GM12878 (cell line): ENCODE results near the gene TSPAN10. TPM values are rescaled to one million over a fixed set of nuclear protein-coding genes. Genes with fewer than 3 reads are reported as not detected.

ENCODE experiments used
- ATF3 ChIP-seq: IDR thresholded peaks from 2 replicates; pipeline ENCODE4 v1.6.1; 2011; ENCODE audit warnings: low read depth, mild to moderate bottlenecking, low read length, moderate library complexity, borderline replicate concordance; ENCODE audit errors: extremely low read depth
- CBFB ChIP-seq: IDR thresholded peaks from 2 replicates; pipeline ENCODE4 v1.6.1; 2016; ENCODE audit warnings: antibody characterized with exemption, low read depth
- CEBPB ChIP-seq, 2 experiments: fragments of 150-350 bp in 1 of 2; IDR thresholded peaks; 2 replicates each; pipeline ENCODE4 v1.6.1; 2012 to 2014; ENCODE audit warnings: low read depth in 2 of 2, low read length in 2 of 2, borderline replicate concordance in 1 of 2, inconsistent platforms in 1 of 2
- CHD4 ChIP-seq: fragments of 200-600 bp; sonication (generic); IDR thresholded peaks from 2 replicates; pipeline ENCODE4 v1.6.1; 2016; ENCODE audit warnings: mild to moderate bottlenecking
- CREM ChIP-seq: IDR thresholded peaks from 2 replicates; pipeline ENCODE4 v1.6.1; 2014; ENCODE audit warnings: antibody characterized with exemption, low read depth
- EP300 ChIP-seq, 2 experiments: fragments of 150-350 bp in 1 of 2; IDR thresholded peaks; 2 replicates each; pipeline ENCODE4 v1.6.1; 2011 to 2012; ENCODE audit warnings: low read depth in 2 of 2, low read length in 2 of 2, borderline replicate concordance in 1 of 2, improper control_type of control experiment in 1 of 2, inconsistent platforms in 1 of 2; ENCODE audit not compliant: control insufficient read depth in 1 of 2
- FOXM1 ChIP-seq: IDR thresholded peaks from 2 replicates; pipeline ENCODE4 v1.6.1; 2012; ENCODE audit warnings: low read depth, mild to moderate bottlenecking, inconsistent platforms, low read length, moderate library complexity
- HSF1 ChIP-seq: fragments of 150-350 bp; IDR thresholded peaks from 2 replicates; pipeline ENCODE4 v1.6.1; 2014; ENCODE audit warnings: mild to moderate bottlenecking, low read depth, low read length
- IKZF2 ChIP-seq, 2 experiments: fragments of 450-650 bp; IDR thresholded peaks; 2 replicates each; pipeline ENCODE4 v1.6.1; 2017; ENCODE audit warnings: mild to moderate bottlenecking in 2 of 2, moderate library complexity in 2 of 2
- JUNB ChIP-seq: IDR thresholded peaks from 2 replicates; pipeline ENCODE4 v1.6.1; 2016; ENCODE audit warnings: antibody characterized with exemption, mild to moderate bottlenecking
- KDM1A ChIP-seq: fragments of 200-600 bp; sonication (generic); IDR thresholded peaks from 2 replicates; pipeline ENCODE4 v1.6.1; 2016; ENCODE audit warnings: borderline replicate concordance
- MTA3 ChIP-seq: IDR thresholded peaks from 2 replicates; pipeline ENCODE4 v1.6.1; 2012; ENCODE audit warnings: low read length, inconsistent platforms, borderline replicate concordance
- NR2C1 ChIP-seq: fragments of 450-650 bp; IDR thresholded peaks from 2 replicates; pipeline ENCODE4 v1.6.1; 2017; ENCODE audit warnings: antibody characterized with exemption, mild to moderate bottlenecking, moderate library complexity
- PKNOX1 ChIP-seq: fragments of 450-650 bp; IDR thresholded peaks from 2 replicates; pipeline ENCODE4 v1.6.1; 2016; ENCODE audit warnings: mild to moderate bottlenecking
- RBBP5 ChIP-seq: fragments of 200-600 bp; sonication (generic); conservative IDR thresholded peaks from 2 replicates; pipeline ENCODE4 v1.6.1; 2016
- RELA ChIP-seq: fragments of 450-650 bp; IDR thresholded peaks from 2 replicates; pipeline ENCODE4 v1.8.0; 2014; ENCODE audit warnings: borderline replicate concordance; ENCODE audit not compliant: partially characterized antibody
- SIN3A ChIP-seq: IDR thresholded peaks from 2 replicates; pipeline ENCODE4 v1.6.1; 2012; ENCODE audit warnings: low read depth, low read length, improper control_type of control experiment
- SIX5 ChIP-seq: IDR thresholded peaks from 2 replicates; pipeline ENCODE4 v1.6.1; 2011; ENCODE audit warnings: mild to moderate bottlenecking, low read depth, low read length, moderate library complexity; ENCODE audit not compliant: severe bottlenecking
- SMAD1 ChIP-seq: fragments of 450-650 bp; IDR thresholded peaks from 2 replicates; pipeline ENCODE4 v1.6.1; 2018; ENCODE audit warnings: mild to moderate bottlenecking, low read depth; ENCODE audit not compliant: partially characterized antibody
- SREBF1 ChIP-seq: IDR thresholded peaks from 2 replicates; pipeline ENCODE4 v1.6.1; 2012; ENCODE audit warnings: mild to moderate bottlenecking, low read length
- ZBED1 ChIP-seq: IDR thresholded peaks from 2 replicates; pipeline ENCODE4 v1.6.1; 2016; ENCODE audit warnings: borderline replicate concordance
- ZNF217 ChIP-seq: fragments of 450-650 bp; IDR thresholded peaks from 2 replicates; pipeline ENCODE4 v1.6.1; 2017; ENCODE audit warnings: antibody characterized with exemption, mild to moderate bottlenecking
- ZNF24 ChIP-seq: fragments of 450-650 bp; IDR thresholded peaks from 2 replicates; pipeline ENCODE4 v1.6.1; 2017; ENCODE audit warnings: antibody characterized with exemption, mild to moderate bottlenecking
- ZNF592 ChIP-seq: fragments of 450-650 bp; IDR thresholded peaks from 2 replicates; pipeline ENCODE4 v1.6.1; 2017; ENCODE audit warnings: mild to moderate bottlenecking, moderate library complexity
- polyA plus RNA-seq, 11 experiments: library from polyadenylated mRNA; depleted of rRNA in 4 of 11; unstranded in 6 of 11; stranded (reverse) in 5 of 11; fragments of >200 nt; fragmentation: Nextera tagmentation in 4 of 11; fragmentation: Illumina TruSeq in 1 of 11; extraction: Ambion mirVana in 4 of 11; extraction: Trizol in 1 of 11; gene quantifications; 1 replicate in 1 of 11; 2 replicates in 10 of 11; pipeline versions ENCODE4 v1.2.1 to v1.2.3, GENCODE V29; 2011 to 2016; ENCODE audit warnings: inconsistent platforms in 2 of 11, missing spikeins in 2 of 11, low read depth in 1 of 11
- total RNA-seq, 4 experiments: library from RNA; depleted of rRNA in 3 of 4; stranded (reverse); fragments of >200 nt in 3 of 4; fragmentation: Illumina TruSeq in 1 of 4; extraction: Trizol in 1 of 4; gene quantifications; 2 replicates each; pipeline versions ENCODE4 v1.2.1 to v1.2.3, GENCODE V29; 2013 to 2021

Gene TSPAN10
- total and polyA plus RNA-seq, 10 of the 15 experiments (the other 5 are each of a cell fraction or from before 2014, with no cell fraction given), result 0.13 to 0.82 (median 0.43) TPM

- TF ChIP-seq FOXM1, result no peak
- no peak for TF ChIP-seq ZNF217
- no peak for TF ChIP-seq ATF3
- peak; percentile 89; the same call in 1 of the 2 replicates for TF ChIP-seq SIN3A
- TF ChIP-seq CBFB, result peak; percentile 32; the same call in 1 of the 2 replicates
- TF ChIP-seq CEBPB (IDR thresholded peaks at IDR 0.05; ENCODE audit: borderline replicate concordance in 1 of 2, low read depth in 2 of 2, low read length in 2 of 2), result no peak
- no peak for TF ChIP-seq MTA3
- TF ChIP-seq ZBED1, result no peak
- TF ChIP-seq RELA, result peak; percentile 35
- TF ChIP-seq ZNF24, result no peak
- TF ChIP-seq CREM, result peak; percentile 77
- TF ChIP-seq IKZF2 (IDR thresholded peaks at IDR 0.05), result peak; percentile 57 to 64; a peak in 2 of 4 replicates
- no peak for TF ChIP-seq JUNB
- peak; percentile 68 for TF ChIP-seq PKNOX1
- no peak for TF ChIP-seq EP300 (IDR thresholded peaks at IDR 0.05; ENCODE audit: borderline replicate concordance in 1 of 2, control insufficient read depth in 1 of 2, low read depth in 2 of 2, low read length in 2 of 2)
- TF ChIP-seq ZNF592, result no peak
- TF ChIP-seq SREBF1, result peak; percentile 14; the same call in 1 of the 2 replicates
- no peak for TF ChIP-seq KDM1A
- no peak for TF ChIP-seq RBBP5
- TF ChIP-seq SIX5, result peak; percentile 30
- no peak for TF ChIP-seq CHD4
- TF ChIP-seq SMAD1, result no peak
- no peak for TF ChIP-seq NR2C1
- no peak for TF ChIP-seq HSF1
These were observed 46.8 kb downstream of the TSPAN10 start, which contains the start of the genes ARL16 and HGS (continued) for GRCh38 chr17:81683584-81684441.
